Neural progenitor cell (in vitro differentiated cells): ENCODE measurements around the gene RGS8.

Source experiments
- CTCF ChIP-seq: fragments of 200-600 bp; sonication (generic); IDR thresholded peaks from 2 replicates; pipeline ENCODE4 v1.5.1; 2017; ENCODE audit warnings: antibody characterized with exemption, mild to moderate bottlenecking
- EZH2 ChIP-seq: fragments of 200-600 bp; sonication (generic); IDR thresholded peaks from 2 replicates; pipeline ENCODE4 v1.6.1; 2017; ENCODE audit warnings: antibody characterized with exemption, mild to moderate bottlenecking, moderate library complexity
- EZH2phosphoT487 ChIP-seq: fragments of 200-600 bp; sonication (generic); IDR thresholded peaks from 2 replicates; pipeline ENCODE4 v1.6.1; 2017; ENCODE audit warnings: antibody characterized with exemption

- TF ChIP-seq EZH2 (no peak), CTCF (no peak), EZH2phosphoT487 (no peak)
These were observed 14.2 kb downstream of the RGS8 start for GRCh38 chr1:182670032-182670749.
